Measurements from ENCODE around the gene CHRNB4.

CHRNB4 gene

GRCh38 chr15:78633348-78633747 is 7.7 kb downstream of the CHRNB4 start:
- DNase-seq = no peak
- no peak for TF ChIP-seq POLR2A (IDR thresholded peaks at IDR 0.05; ENCODE audit: low read length)
- TF ChIP-seq GATA1 (IDR thresholded peaks at IDR 0.05; ENCODE audit: low read depth, low read length) = no peak

- TF ChIP-seq POLR2A (IDR thresholded peaks at IDR 0.05; ENCODE audit: low read length) (no peak), GATA1 (IDR thresholded peaks at IDR 0.05; ENCODE audit: low read depth, low read length) (no peak)
- DNase-seq = no peak
These were observed 9.9 kb downstream of the CHRNB4 start for GRCh38 chr15:78630886-78631633.

GRCh38 chr15:78629716-78630065 is 11.3 kb downstream of the CHRNB4 start:
- DNase-seq = no peak
- TF ChIP-seq GATA1 (IDR thresholded peaks at IDR 0.05; ENCODE audit: low read depth, low read length) = no peak
- TF ChIP-seq POLR2A (IDR thresholded peaks at IDR 0.05; ENCODE audit: low read length) = no peak

- TF ChIP-seq GATA1 (IDR thresholded peaks at IDR 0.05; ENCODE audit: low read depth, low read length) = no peak
- no peak for TF ChIP-seq POLR2A (IDR thresholded peaks at IDR 0.05; ENCODE audit: low read length)
These were observed 11.8 kb downstream of the CHRNB4 start for GRCh38 chr15:78629031-78629715.

GRCh38 chr15:78628227-78628626 is 12.8 kb downstream of the CHRNB4 start:
- DNase-seq = no peak
- no peak for TF ChIP-seq POLR2A (IDR thresholded peaks at IDR 0.05; ENCODE audit: low read length)
- TF ChIP-seq GATA1 (IDR thresholded peaks at IDR 0.05; ENCODE audit: low read depth, low read length) = no peak

More at GRCh38 chr15:78629031-78629715, 11.8 kb downstream of the CHRNB4 start:
- DNase-seq = no peak

- DNase-seq = no peak
- TF ChIP-seq POLR2A (IDR thresholded peaks at IDR 0.05; ENCODE audit: low read length) (no peak), GATA1 (IDR thresholded peaks at IDR 0.05; ENCODE audit: low read depth, low read length) (no peak)
These were observed 13.7 kb downstream of the CHRNB4 start for GRCh38 chr15:78627348-78627747.

GRCh38 chr15:78626381-78626995 is 14.5 kb downstream of the CHRNB4 start:
- TF ChIP-seq POLR2A (IDR thresholded peaks at IDR 0.05; ENCODE audit: low read length) = no peak
- TF ChIP-seq GATA1 (IDR thresholded peaks at IDR 0.05; ENCODE audit: low read depth, low read length) = no peak
- no peak for DNase-seq

GRCh38 chr15:78625606-78626280 is 15.3 kb downstream of the CHRNB4 start:
- DNase-seq = no peak
- TF ChIP-seq GATA1 (IDR thresholded peaks at IDR 0.05; ENCODE audit: low read depth, low read length) (no peak), POLR2A (IDR thresholded peaks at IDR 0.05; ENCODE audit: low read length) (no peak)

- DNase-seq = no peak
- TF ChIP-seq POLR2A (IDR thresholded peaks at IDR 0.05; ENCODE audit: low read length) (no peak), GATA1 (IDR thresholded peaks at IDR 0.05; ENCODE audit: low read depth, low read length) (no peak)
These were observed 16.1 kb downstream of the CHRNB4 start for GRCh38 chr15:78624651-78625590.

- no peak for DNase-seq
- TF ChIP-seq POLR2A (IDR thresholded peaks at IDR 0.05; ENCODE audit: low read length) = no peak
- no peak for TF ChIP-seq GATA1 (IDR thresholded peaks at IDR 0.05; ENCODE audit: low read depth, low read length)
These were observed 17.1 kb downstream of the CHRNB4 start for GRCh38 chr15:78623786-78624497.

- TF ChIP-seq GATA1 (IDR thresholded peaks at IDR 0.05; ENCODE audit: low read depth, low read length) (no peak), POLR2A (IDR thresholded peaks at IDR 0.05; ENCODE audit: low read length) (no peak)
- no peak for DNase-seq
These were observed 19.1 kb downstream of the CHRNB4 start for GRCh38 chr15:78621810-78622402.

All from erythroblast (primary cell).